ENCODE data around the gene SAMD11.

GRCh38 chr1:978835-979743, 55.4 kb downstream of the SAMD11 start:
- TF ChIP-seq, protein P1, sequence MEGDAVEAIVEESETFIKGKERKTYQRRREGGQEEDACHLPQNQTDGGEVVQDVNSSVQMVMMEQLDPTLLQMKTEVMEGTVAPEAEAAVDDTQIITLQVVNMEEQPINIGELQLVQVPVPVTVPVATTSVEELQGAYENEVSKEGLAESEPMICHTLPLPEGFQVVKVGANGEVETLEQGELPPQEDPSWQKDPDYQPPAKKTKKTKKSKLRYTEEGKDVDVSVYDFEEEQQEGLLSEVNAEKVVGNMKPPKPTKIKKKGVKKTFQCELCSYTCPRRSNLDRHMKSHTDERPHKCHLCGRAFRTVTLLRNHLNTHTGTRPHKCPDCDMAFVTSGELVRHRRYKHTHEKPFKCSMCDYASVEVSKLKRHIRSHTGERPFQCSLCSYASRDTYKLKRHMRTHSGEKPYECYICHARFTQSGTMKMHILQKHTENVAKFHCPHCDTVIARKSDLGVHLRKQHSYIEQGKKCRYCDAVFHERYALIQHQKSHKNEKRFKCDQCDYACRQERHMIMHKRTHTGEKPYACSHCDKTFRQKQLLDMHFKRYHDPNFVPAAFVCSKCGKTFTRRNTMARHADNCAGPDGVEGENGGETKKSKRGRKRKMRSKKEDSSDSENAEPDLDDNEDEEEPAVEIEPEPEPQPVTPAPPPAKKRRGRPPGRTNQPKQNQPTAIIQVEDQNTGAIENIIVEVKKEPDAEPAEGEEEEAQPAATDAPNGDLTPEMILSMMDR (IDR thresholded peaks at IDR 0.05): no peak
- TF ChIP-seq POLR2A (IDR thresholded peaks at IDR 0.05): no peak
- no peak for TF ChIP-seq POLR2AphosphoS5 (IDR thresholded peaks at IDR 0.05)

Measured in prostate gland (tissue), 2 donors.